CD14-positive monocyte (primary cell): ENCODE data around the gene TTC39B. TPM values are rescaled to one million over a fixed set of nuclear protein-coding genes. Genes with fewer than 3 reads are reported as not detected.

Experiments
- DNase-seq, 3 donors: peaks; one replicate each; pipeline ENCODE4 v3.0.0-alpha.2; 2011 to 2022
- H2AFZ ChIP-seq: 2 replicates; pipeline ENCODE4 v1.6.0; 2012; ENCODE audit warnings: mild to moderate bottlenecking, low read depth, low read length, inconsistent platforms; ENCODE audit not compliant: insufficient read depth, poor library complexity, severe bottlenecking
- H3K27ac ChIP-seq, 2 donors: 1 replicate in 1 of 2; 2 replicates in 1 of 2; pipeline ENCODE4 v1.5.1; 2012 to 2013; ENCODE audit warnings: low read length in 2 of 2, control low read depth in 1 of 2, inconsistent platforms in 1 of 2, low read depth in 1 of 2, mild to moderate bottlenecking in 1 of 2
- H3K27me3 ChIP-seq, 2 donors: one replicate each; pipeline versions ENCODE4 v1.6.0 to v1.6.1; 2011 to 2013; ENCODE audit warnings: low read length in 2 of 2; ENCODE audit not compliant: control insufficient read depth in 2 of 2, insufficient read depth in 2 of 2
- H3K36me3 ChIP-seq, 2 donors: replicated peaks in 1 of 2; 1 replicate in 1 of 2; 2 replicates in 1 of 2; pipeline versions ENCODE4 v1.5.1 to v1.6.1; 2012 to 2013; ENCODE audit warnings: low read length in 2 of 2, control low read depth in 1 of 2, inconsistent platforms in 1 of 2, mild to moderate bottlenecking in 1 of 2; ENCODE audit not compliant: insufficient read depth in 2 of 2, control insufficient read depth in 1 of 2
- H3K4me1 ChIP-seq, 2 donors: 1 replicate in 1 of 2; 2 replicates in 1 of 2; pipeline versions ENCODE4 v1.5.1 to v1.6.1; 2012 to 2013; ENCODE audit warnings: low read length in 2 of 2, control low read depth in 1 of 2, inconsistent platforms in 1 of 2, mild to moderate bottlenecking in 1 of 2, moderate library complexity in 1 of 2; ENCODE audit not compliant: insufficient read depth in 2 of 2, control insufficient read depth in 1 of 2
- H3K4me2 ChIP-seq: replicated peaks from 2 replicates; pipeline ENCODE3; 2012; ENCODE audit warnings: low read length, moderate library complexity, mild to moderate bottlenecking; ENCODE audit not compliant: poor library complexity, severe bottlenecking; ENCODE audit errors: extremely low read depth
- H3K4me3 ChIP-seq, 3 experiments: fragments of 200-600 bp in 1 of 3; sonication (generic) in 1 of 3; replicated peaks in 1 of 3; 1 replicate in 2 of 3; 2 replicates in 1 of 3; pipeline ENCODE4 v1.5.1; 2011 to 2013; ENCODE audit warnings: low read length in 3 of 3, mild to moderate bottlenecking in 3 of 3, control low read depth in 2 of 3, low read depth in 2 of 3, inconsistent platforms in 1 of 3, moderate library complexity in 1 of 3
- H3K79me2 ChIP-seq: 2 replicates; pipeline ENCODE4 v1.6.0; 2012; ENCODE audit warnings: mild to moderate bottlenecking, control low read depth, inconsistent platforms, low read length, moderate library complexity; ENCODE audit not compliant: insufficient read depth
- H3K9ac ChIP-seq: 2 replicates; pipeline ENCODE4 v1.6.0; 2017; ENCODE audit warnings: low read length, mild to moderate bottlenecking; ENCODE audit not compliant: insufficient read depth, poor library complexity, severe bottlenecking
- H3K9me3 ChIP-seq, 2 donors: replicated peaks in 1 of 2; 1 replicate in 1 of 2; 2 replicates in 1 of 2; pipeline versions ENCODE4 v1.5.1 to v1.6.1; 2012 to 2013; ENCODE audit warnings: low read length in 2 of 2, control low read depth in 1 of 2; ENCODE audit not compliant: control insufficient read depth in 1 of 2, insufficient read depth in 1 of 2
- H4K20me1 ChIP-seq: 2 replicates; pipeline ENCODE4 v1.6.0; 2012; ENCODE audit warnings: mild to moderate bottlenecking, low read length, control low read depth, moderate library complexity; ENCODE audit not compliant: insufficient read depth
- H3K27ac Mint-ChIP-seq, 7 donors: one replicate each; pipeline ENCODE4 v1.8.0; 2020; ENCODE audit warnings: mild to moderate bottlenecking in 7 of 7, mixed read lengths in 7 of 7, moderate library complexity in 6 of 7, inconsistent platforms in 2 of 7
- H3K27me3 Mint-ChIP-seq, 3 donors: one replicate each; pipeline ENCODE4 v1.8.0; 2021 to 2022; ENCODE audit warnings: low read depth in 3 of 3, mild to moderate bottlenecking in 3 of 3, mixed read lengths in 3 of 3, moderate library complexity in 3 of 3, inconsistent platforms in 1 of 3
- H3K36me3 Mint-ChIP-seq, 2 donors: one replicate each; pipeline ENCODE4 v1.8.0; 2020; ENCODE audit warnings: mixed read lengths in 2 of 2, inconsistent platforms in 1 of 2, mild to moderate bottlenecking in 1 of 2
- H3K4me1 Mint-ChIP-seq: one replicate; pipeline ENCODE4 v1.8.0; 2020; ENCODE audit warnings: mild to moderate bottlenecking, mixed read lengths
- H3K4me3 Mint-ChIP-seq, 2 donors: one replicate each; pipeline ENCODE4 v1.8.0; 2020; ENCODE audit warnings: mild to moderate bottlenecking in 2 of 2, mixed read lengths in 2 of 2, moderate library complexity in 1 of 2
- H3K9me3 Mint-ChIP-seq, 7 donors: one replicate each; pipeline ENCODE4 v1.8.0; 2020 to 2022; ENCODE audit warnings: mixed read lengths in 7 of 7, mild to moderate bottlenecking in 6 of 7, moderate library complexity in 6 of 7, inconsistent platforms in 2 of 7
- CTCF ChIP-seq: fragments of 200-600 bp; IDR thresholded peaks from one replicate; pipeline ENCODE4 v1.8.0; 2022; ENCODE audit warnings: antibody characterized with exemption, mild to moderate bottlenecking
- WGBS: methylation state at CpG from one replicate; pipeline ENCODE4 v1.1.5; 2013; ENCODE audit warnings: missing lambda C conversion rate; ENCODE audit not compliant: insufficient coverage; 5-methylcytosine and 5-hydroxymethylcytosine counted together
- intact Hi-C, 2 donors: fragments of 100-400 bp; cut with micrococcal nuclease; formaldehyde crosslinking; loops; one replicate each; pipeline versions ENCODE4 v1.15.0 to v1.15.1; 2023
- polyA plus RNA-seq, 3 donors: library from polyadenylated mRNA; depleted of rRNA in 1 of 3; unstranded in 2 of 3; stranded (reverse) in 1 of 3; fragments of 300-500 nt in 2 of 3; fragments of >200 nt in 1 of 3; fragmentation: Illumina TruSeq in 2 of 3; gene quantifications; 1 replicate in 2 of 3; 2 replicates in 1 of 3; pipeline ENCODE4 v1.2.3, GENCODE V29; 2012 to 2021

The TTC39B gene
- polyA plus RNA-seq, 3 donors = 0.87 to 5.3 (median 3.1) TPM

- Histone ChIP-seq H3K27ac (no peak overlapping the region), H3K9me3 (no peaks in the 10 kb centered on the region), H3K79me2 (no peaks in the 10 kb centered on the region), H3K4me1 (peaks cover 5 to 9% of the 10 kb centered on the region in 2 donors), H3K27me3 (no peaks in the 10 kb centered on the region), H3K36me3 (no peaks in the 10 kb centered on the region), H3K9ac (no peak overlapping the region), H3K4me3 (no peak overlapping the region), H4K20me1 (no peaks in the 10 kb centered on the region), H2AFZ (no peak overlapping the region), H3K4me2 (no peak overlapping the region)
- H3K4me3 Mint-ChIP-seq = no peak overlapping the region
- no peaks in the 10 kb centered on the region for H3K27me3 Mint-ChIP-seq
- peaks cover 2 to 3% of the 10 kb centered on the region in 2 donors for H3K36me3 Mint-ChIP-seq
- no peak overlapping the region for H3K27ac Mint-ChIP-seq
- peaks cover 20% of the 10 kb centered on the region for H3K4me1 Mint-ChIP-seq
- intact Hi-C loops = no loop called here
- WGBS = 100% methylated on average over 2 of the region's 5 CpGs
- DNase-seq = no peak
- TF ChIP-seq CTCF = no peak
- H3K9me3 Mint-ChIP-seq = peaks cover 2 to 15% (median 5%) of the 10 kb centered on the region in 7 donors
These were observed 17.4 kb downstream of the TTC39B start for GRCh38 chr9:15289603-15290002.

GRCh38 chr9:15287309-15287708 lies 19.7 kb downstream of the TTC39B start:
- peaks cover 2 to 9% (median 3%) of the 10 kb centered on the region in 7 donors for H3K9me3 Mint-ChIP-seq
- TF ChIP-seq CTCF = no peak
- peaks cover 14% of the 10 kb centered on the region for H3K4me1 Mint-ChIP-seq
- Histone ChIP-seq H3K9ac (no peak overlapping the region), H3K4me2 (no peak overlapping the region), H3K27ac (no peak overlapping the region), H3K4me3 (no peak overlapping the region), H3K4me1 (no peaks in the 10 kb centered on the region), H3K36me3 (no peaks in the 10 kb centered on the region), H3K79me2 (no peaks in the 10 kb centered on the region), H2AFZ (no peak overlapping the region), H3K27me3 (no peaks in the 10 kb centered on the region), H4K20me1 (no peaks in the 10 kb centered on the region), H3K9me3 (no peaks in the 10 kb centered on the region)
- 93% methylated on average over 2 of the region's 4 CpGs for WGBS
- DNase-seq = no peak
- intact Hi-C loops = no loop called here
- H3K27ac Mint-ChIP-seq = no peak overlapping the region
- no peaks in the 10 kb centered on the region for H3K36me3 Mint-ChIP-seq
- no peaks in the 10 kb centered on the region for H3K27me3 Mint-ChIP-seq
- no peak overlapping the region for H3K4me3 Mint-ChIP-seq
